ENCODE results near the gene DNMBP. TPM values are rescaled to one million over a fixed set of nuclear protein-coding genes. Genes with fewer than 3 reads are reported as not detected.
"Not testable (repeated sequence)": the region's sequence is repeated elsewhere in the genome, so short reads cannot be mapped to it uniquely, and the experiment has no call there.

Gene DNMBP
- total and polyA plus RNA-seq, 2 donors (not counting 3 experiments of a cell fraction or from before 2014, with no cell fraction given), result 32.0 to 53.4 TPM

- peaks cover 37 to 39% of the 10 kb centered on the region in 2 experiments for H3K36me3 ChIP-seq (ENCODE audit: control insufficient read depth in 2 of 2, extremely low read depth in 1 of 2, insufficient read depth in 2 of 2, low read length in 2 of 2)
- dilution Hi-C loops (cut with MboI; ENCODE audit: extremely low pct_ligation_motif_present, low sequenced_read_pairs), result not testable (repeated sequence)
Measured at GRCh38 chr10:99895066-99895465, 114.7 kb downstream of the DNMBP start.

DNA sequence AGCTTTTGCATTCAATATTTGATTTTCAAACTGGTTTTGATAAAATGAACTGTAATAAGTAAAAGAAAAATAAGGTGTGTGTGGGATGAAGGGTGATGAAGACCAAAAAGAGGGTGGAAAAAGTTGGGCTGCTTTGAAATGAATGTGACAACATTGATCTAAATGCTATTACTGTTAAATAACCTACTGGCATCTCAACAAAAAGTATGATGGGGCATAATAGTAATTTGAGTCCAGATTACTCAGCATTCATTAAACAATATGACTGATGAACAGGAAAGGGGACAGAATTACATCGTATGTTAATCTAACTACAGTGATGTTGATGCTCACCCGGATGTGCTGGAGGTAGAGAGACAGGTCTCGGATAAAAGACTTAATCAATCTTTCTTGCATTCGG is 115.1 kb downstream of the DNMBP start:
- Histone ChIP-seq H3K79me2 (ENCODE audit: control insufficient read depth, insufficient read depth, low read length) (peaks cover 12% of the 10 kb centered on the region), H2AFZ (ENCODE audit: low read depth, low read length) (no peak overlapping the region), H3K4me2 (ENCODE audit: insufficient read depth, low read length) (no peak overlapping the region), H3K36me3 (ENCODE audit: control insufficient read depth in 2 of 2, extremely low read depth in 1 of 2, insufficient read depth in 2 of 2, low read length in 2 of 2) (peaks cover 37 to 39% of the 10 kb centered on the region in 2 experiments), H3K4me1 (ENCODE audit: control insufficient read depth, extremely low read depth, insufficient read depth, low read length) (no peaks in the 10 kb centered on the region), H3K9ac (replicated peaks; ENCODE audit: extremely low read depth, insufficient read depth, low read length) (no peak overlapping the region), H3K9me1 (replicated peaks; ENCODE audit: control insufficient read depth, extremely low read depth, insufficient read depth, low read length) (no peaks in the 10 kb centered on the region), H3K27me3 (ENCODE audit: control insufficient read depth in 2 of 2, insufficient read depth in 2 of 2, low read length in 2 of 2) (no peaks in the 10 kb centered on the region), H3K27ac (ENCODE audit: insufficient read depth, low read depth, low read length) (no peak overlapping the region), H3K4me3 (replicated peaks in 1 of 3; ENCODE audit: insufficient read depth in 1 of 3, low read depth in 1 of 3, low read length in 3 of 3) (no peak overlapping the region), H3K9me3 (replicated peaks; ENCODE audit: control insufficient read depth, insufficient read depth, low read length) (no peaks in the 10 kb centered on the region), H4K20me1 (replicated peaks; ENCODE audit: control insufficient read depth, extremely low read depth, insufficient read depth, low read length) (no peaks in the 10 kb centered on the region)
- dilution Hi-C loops (cut with MboI; ENCODE audit: extremely low pct_ligation_motif_present, low sequenced_read_pairs) (no loop called here), intact Hi-C loops (cut with micrococcal nuclease) (no loop called here)
- TF ChIP-seq EZH2 (IDR thresholded peaks at IDR 0.05; ENCODE audit: borderline replicate concordance, low read depth, low read length, severe bottlenecking), result no peak
- no peak for TF ChIP-seq GATA2 (IDR thresholded peaks at IDR 0.05; ENCODE audit: insufficient read depth, insufficient read length, low read depth, low read length)
- TF ChIP-seq FOS (IDR thresholded peaks at IDR 0.05; ENCODE audit: borderline replicate concordance, insufficient read depth, low read length), result no peak
- no peak for TF ChIP-seq POLR2AphosphoS5 (IDR thresholded peaks at IDR 0.05; ENCODE audit: insufficient read depth, low read depth, low read length)
- TF ChIP-seq, protein P1, sequence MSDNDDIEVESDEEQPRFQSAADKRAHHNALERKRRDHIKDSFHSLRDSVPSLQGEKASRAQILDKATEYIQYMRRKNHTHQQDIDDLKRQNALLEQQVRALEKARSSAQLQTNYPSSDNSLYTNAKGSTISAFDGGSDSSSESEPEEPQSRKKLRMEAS (IDR thresholded peaks at IDR 0.05; ENCODE audit: insufficient read depth, insufficient read length), result no peak
- no TSS peak for BruUV-seq (replicated peaks)
- FAIRE-seq (no peak), DNase-seq (ENCODE audit: low read depth, low spot score) (no peak)
- ChIA-PET POLR2A (no interaction called here), CTCF (interaction anchor here (1.1 to 3.5 kb wide), 4 partner anchors 10 to 152 kb away, joined by 3 to 18 read pairs (median 4); no protein-coding TSS in a partner anchor)

More at GRCh38 chr10:99895066-99895465, 114.7 kb downstream of the DNMBP start:
- H3K9me1 ChIP-seq (replicated peaks; ENCODE audit: control insufficient read depth, extremely low read depth, insufficient read depth, low read length); POLR2A ChIA-PET; H3K9me3 ChIP-seq (replicated peaks; ENCODE audit: control insufficient read depth, insufficient read depth, low read length); H4K20me1 ChIP-seq (replicated peaks; ENCODE audit: control insufficient read depth, extremely low read depth, insufficient read depth, low read length); H3K4me2 ChIP-seq (ENCODE audit: insufficient read depth, low read length); H3K4me1 ChIP-seq (ENCODE audit: control insufficient read depth, extremely low read depth, insufficient read depth, low read length); H3K27ac ChIP-seq (ENCODE audit: insufficient read depth, low read depth, low read length); H3K9ac ChIP-seq (replicated peaks; ENCODE audit: extremely low read depth, insufficient read depth, low read length); intact Hi-C loops (cut with micrococcal nuclease); H3K27me3 ChIP-seq (ENCODE audit: control insufficient read depth in 2 of 2, insufficient read depth in 2 of 2, low read length in 2 of 2); H2AFZ ChIP-seq (ENCODE audit: low read depth, low read length); FAIRE-seq; H3K4me3 ChIP-seq (replicated peaks in 1 of 3; ENCODE audit: insufficient read depth in 1 of 3, low read depth in 1 of 3, low read length in 3 of 3); DNase-seq (ENCODE audit: low read depth, low spot score); BruUV-seq (replicated peaks): not testable (repeated sequence)
- H3K79me2 ChIP-seq (ENCODE audit: control insufficient read depth, insufficient read depth, low read length), result peaks cover 15% of the 10 kb centered on the region
- CTCF ChIA-PET, result interaction anchor here (1.1 to 3.5 kb wide), 6 partner anchors 10 to 151 kb away, joined by 3 to 18 read pairs (median 4); partner anchors contain the start of gene DNMBP

Measured in endothelial cell of umbilical vein (primary cell).